Karpas-422 (cell line): ENCODE results near the gene MAGI2. TPM values are rescaled to one million over a fixed set of nuclear protein-coding genes. Genes with fewer than 3 reads are reported as not detected.
"Not testable (repeated sequence)": the region's sequence is repeated elsewhere in the genome, so short reads cannot be mapped to it uniquely, and the experiment has no call there.

ENCODE experiments used
- DNase-seq: peaks from one replicate; pipeline ENCODE4 v3.0.0-alpha.2; 2015
- H2AFZ ChIP-seq: fragments of 200-600 bp; sonication (generic); 2 replicates; pipeline ENCODE4 v1.6.1; 2014; ENCODE audit warnings: antibody characterized with exemption, low read length, mixed read lengths
- H3K27ac ChIP-seq: fragments of 200-600 bp; sonication (generic); 2 replicates; pipeline ENCODE4 v1.5.1; 2014; ENCODE audit warnings: mild to moderate bottlenecking, low read length, moderate library complexity
- H3K27me3 ChIP-seq: fragments of 200-600 bp; sonication (generic); 2 replicates; pipeline ENCODE4 v1.6.1; 2014; ENCODE audit warnings: low read length, mixed read lengths
- H3K36me3 ChIP-seq: fragments of 200-600 bp; sonication (generic); 2 replicates; pipeline ENCODE4 v1.6.1; 2014; ENCODE audit warnings: low read length, mixed read lengths; ENCODE audit not compliant: insufficient read depth
- H3K4me1 ChIP-seq: fragments of 200-600 bp; sonication (generic); 2 replicates; pipeline ENCODE4 v1.6.1; 2014; ENCODE audit warnings: mild to moderate bottlenecking, low read length, mixed read lengths
- H3K4me2 ChIP-seq: fragments of 200-600 bp; sonication (generic); 2 replicates; pipeline ENCODE4 v1.6.1; 2014; ENCODE audit warnings: low read length, low read depth, mild to moderate bottlenecking; ENCODE audit not compliant: poor library complexity, severe bottlenecking
- H3K4me3 ChIP-seq: fragments of 200-600 bp; sonication (generic); 2 replicates; pipeline ENCODE4 v1.5.1; 2014; ENCODE audit warnings: mild to moderate bottlenecking, antibody characterized with exemption, low read length, mixed read lengths
- H3K79me2 ChIP-seq: fragments of 200-600 bp; sonication (generic); 2 replicates; pipeline ENCODE4 v1.6.1; 2014; ENCODE audit warnings: mild to moderate bottlenecking, low read length, mixed read lengths
- H3K9ac ChIP-seq: fragments of 200-600 bp; sonication (generic); 2 replicates; pipeline ENCODE4 v1.6.0; 2014; ENCODE audit warnings: low read length
- H3K9me2 ChIP-seq: fragments of 200-600 bp; sonication (generic), shearing (Covaris generic); replicated peaks from 2 replicates; pipeline ENCODE4 v1.6.0; 2014; ENCODE audit warnings: mild to moderate bottlenecking, low read length, moderate library complexity; ENCODE audit not compliant: insufficient read depth
- H3K9me3 ChIP-seq: fragments of 300-700, 200-600 bp; sonication (generic); 2 replicates; pipeline ENCODE4 v1.6.1; 2014; ENCODE audit warnings: low read length, mixed read lengths
- H4K20me1 ChIP-seq: fragments of 200-600 bp; sonication (generic); 2 replicates; pipeline ENCODE4 v1.6.1; 2014; ENCODE audit warnings: mild to moderate bottlenecking, antibody characterized with exemption, low read length, low read depth; ENCODE audit not compliant: insufficient read depth
- total RNA-seq: library from RNA; depleted of rRNA; stranded (reverse); fragments of >200 nt; shearing (Covaris generic); gene quantifications from 2 replicates; pipeline ENCODE4 v1.2.3, GENCODE V29; 2014; ENCODE audit warnings: low replicate concordance

MAGI2 gene
- total RNA-seq, 1 experiment from 2014 or later = 0.93 TPM

DNA sequence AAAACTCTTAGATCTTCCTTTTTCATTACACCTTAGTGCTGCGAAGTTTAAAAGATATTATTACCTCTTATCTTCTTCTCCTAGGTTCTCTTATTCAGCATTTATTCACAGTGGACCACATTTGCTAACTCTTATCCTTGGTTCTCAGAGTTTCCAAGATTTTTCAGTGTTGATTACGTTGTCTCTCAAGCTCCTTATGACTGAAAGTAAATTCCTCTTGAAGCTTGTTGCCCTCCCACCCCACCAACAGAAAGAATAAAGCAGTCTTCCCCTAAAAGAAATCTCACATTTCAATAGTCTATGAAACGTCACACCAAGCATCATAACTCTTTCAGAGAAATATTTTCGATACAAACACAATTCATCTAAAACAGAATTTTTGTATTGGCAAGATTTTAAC is 362.5 kb downstream of the MAGI2 start:
- no peak overlapping the region for H3K4me2 ChIP-seq
- no peak overlapping the region for H3K4me3 ChIP-seq
- H3K79me2 ChIP-seq = no peaks in the 10 kb centered on the region
- H3K4me1 ChIP-seq = no peaks in the 10 kb centered on the region
- no peak for DNase-seq
- H3K36me3 ChIP-seq = no peaks in the 10 kb centered on the region
- no peak overlapping the region for H2AFZ ChIP-seq
- no peaks in the 10 kb centered on the region for H3K9me2 ChIP-seq
- no peak overlapping the region for H3K9ac ChIP-seq
- no peaks in the 10 kb centered on the region for H3K27me3 ChIP-seq
- H4K20me1 ChIP-seq = no peaks in the 10 kb centered on the region
- peaks cover 7% of the 10 kb centered on the region for H3K9me3 ChIP-seq
- H3K27ac ChIP-seq = no peak overlapping the region

DNA sequence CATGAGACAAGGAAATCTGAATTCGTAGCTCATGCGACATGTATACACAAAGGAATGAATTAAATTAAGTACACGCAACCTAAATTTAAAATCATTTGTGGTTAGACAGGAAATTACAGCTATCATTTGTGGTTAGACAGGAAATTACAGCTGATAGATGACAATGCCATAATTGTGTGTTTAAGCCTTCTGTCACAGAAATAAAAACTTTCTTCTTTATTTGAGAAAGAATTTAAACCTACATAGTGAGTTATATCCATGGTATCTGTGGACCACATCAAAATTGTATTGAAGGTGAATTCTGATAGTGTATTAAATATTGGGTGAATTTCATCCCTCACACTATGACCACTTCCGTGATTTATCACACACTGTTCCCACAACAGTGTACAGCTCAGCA is 362.9 kb downstream of the MAGI2 start:
- Histone ChIP-seq H4K20me1 (no peaks in the 10 kb centered on the region), H3K9ac (no peak overlapping the region), H2AFZ (no peak overlapping the region), H3K9me2 (no peaks in the 10 kb centered on the region), H3K4me1 (no peaks in the 10 kb centered on the region), H3K27ac (no peak overlapping the region), H3K4me2 (no peak overlapping the region), H3K27me3 (no peaks in the 10 kb centered on the region), H3K36me3 (no peaks in the 10 kb centered on the region), H3K9me3 (peaks cover 11% of the 10 kb centered on the region), H3K4me3 (no peak overlapping the region), H3K79me2 (no peaks in the 10 kb centered on the region)
- no peak for DNase-seq

DNA sequence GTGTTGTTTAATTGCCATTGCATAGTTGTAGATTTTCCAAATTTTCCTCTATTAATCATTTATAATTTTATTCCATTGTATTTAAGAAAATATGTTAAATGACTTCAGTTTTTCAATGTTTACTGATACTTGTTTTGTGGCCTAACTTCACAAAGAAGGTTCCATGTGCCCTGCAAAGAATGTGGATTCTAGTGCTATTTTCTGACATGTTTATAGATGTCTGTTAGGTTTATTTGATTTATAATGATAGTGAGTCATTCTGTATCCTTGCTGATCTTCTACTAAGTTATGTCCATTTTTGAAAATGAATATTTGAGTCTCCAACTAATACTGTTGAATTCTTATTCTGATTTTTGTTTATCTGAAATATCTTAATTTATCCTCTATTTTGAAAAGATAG is 369.0 kb downstream of the MAGI2 start:
- Histone ChIP-seq H3K36me3 (no peaks in the 10 kb centered on the region), H4K20me1 (no peaks in the 10 kb centered on the region), H3K79me2 (no peaks in the 10 kb centered on the region), H2AFZ (no peak overlapping the region), H3K4me2 (no peak overlapping the region), H3K27me3 (no peaks in the 10 kb centered on the region), H3K9me2 (no peaks in the 10 kb centered on the region), H3K4me3 (no peak overlapping the region), H3K9ac (no peak overlapping the region), H3K4me1 (no peaks in the 10 kb centered on the region), H3K27ac (no peak overlapping the region), H3K9me3 (peaks cover 12% of the 10 kb centered on the region)
- no peak for DNase-seq

DNA sequence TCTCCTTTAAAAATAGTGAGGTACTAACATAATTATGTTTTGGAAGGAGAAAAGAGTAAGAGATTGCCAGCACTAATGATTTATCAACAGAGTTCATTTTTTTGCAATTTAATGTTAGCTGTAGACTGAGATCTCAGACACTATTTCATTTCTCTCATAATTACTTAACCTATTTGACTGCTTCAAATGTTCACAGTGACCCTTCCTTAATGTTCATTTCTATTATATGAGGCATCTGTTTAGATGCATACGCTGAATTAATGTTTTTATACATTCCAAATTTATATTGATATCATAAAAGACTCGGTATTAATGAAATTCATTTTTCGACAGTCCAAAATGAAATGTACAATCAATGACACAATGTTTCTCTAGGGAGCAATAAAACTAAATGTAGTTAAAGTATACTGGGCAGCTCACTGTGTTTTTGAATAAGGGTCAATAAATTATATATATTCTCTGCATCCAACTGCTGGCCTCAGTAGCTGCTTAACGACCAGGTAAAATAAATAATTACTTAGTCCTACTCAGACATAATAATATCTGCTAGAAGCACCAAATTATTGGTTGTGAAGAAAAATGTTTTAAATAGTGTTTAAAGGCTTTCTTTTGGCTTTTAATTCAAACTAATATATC is 373.4 kb downstream of the MAGI2 start:
- H4K20me1 ChIP-seq = no peaks in the 10 kb centered on the region
- H3K27ac ChIP-seq = no peak overlapping the region
- DNase-seq = no peak
- H3K9me3 ChIP-seq = peaks cover 6% of the 10 kb centered on the region; the same call in 1 of the 2 replicates
- no peak overlapping the region for H3K4me3 ChIP-seq
- no peak overlapping the region for H2AFZ ChIP-seq
- no peak overlapping the region for H3K9ac ChIP-seq
- no peaks in the 10 kb centered on the region for H3K27me3 ChIP-seq
- H3K79me2 ChIP-seq = no peaks in the 10 kb centered on the region
- no peaks in the 10 kb centered on the region for H3K36me3 ChIP-seq
- H3K4me2 ChIP-seq = no peak overlapping the region
- H3K4me1 ChIP-seq = no peaks in the 10 kb centered on the region
- H3K9me2 ChIP-seq = no peaks in the 10 kb centered on the region

DNA sequence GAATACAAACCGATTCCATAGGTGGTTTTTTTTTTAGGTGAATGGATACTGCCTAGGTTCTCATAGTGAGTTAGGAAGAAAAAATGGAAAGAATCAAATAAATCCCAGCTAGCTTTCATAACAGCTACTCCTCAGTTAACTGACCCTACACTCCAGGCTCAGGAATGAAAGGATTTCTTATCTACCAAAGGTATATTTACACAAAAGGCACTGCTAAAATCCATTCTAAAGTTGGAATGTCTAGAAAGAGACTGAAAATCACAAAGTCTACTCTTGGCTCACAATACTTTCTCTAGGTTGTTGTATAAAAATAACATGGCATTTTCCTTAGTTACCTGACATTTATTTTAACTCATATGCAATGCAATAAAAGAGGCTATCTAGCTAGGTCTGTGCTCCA is 375.2 kb downstream of the MAGI2 start:
- H3K4me2 ChIP-seq = no peak overlapping the region
- H4K20me1 ChIP-seq = no peaks in the 10 kb centered on the region
- no peak for DNase-seq
- H3K4me1 ChIP-seq = no peaks in the 10 kb centered on the region
- H3K27ac ChIP-seq = no peak overlapping the region
- no peaks in the 10 kb centered on the region for H3K27me3 ChIP-seq
- H3K9me2 ChIP-seq = no peaks in the 10 kb centered on the region
- H2AFZ ChIP-seq = no peak overlapping the region
- H3K4me3 ChIP-seq = no peak overlapping the region
- peaks cover 6% of the 10 kb centered on the region; the same call in 1 of the 2 replicates for H3K9me3 ChIP-seq
- H3K9ac ChIP-seq = no peak overlapping the region
- H3K79me2 ChIP-seq = no peaks in the 10 kb centered on the region
- no peaks in the 10 kb centered on the region for H3K36me3 ChIP-seq

DNA sequence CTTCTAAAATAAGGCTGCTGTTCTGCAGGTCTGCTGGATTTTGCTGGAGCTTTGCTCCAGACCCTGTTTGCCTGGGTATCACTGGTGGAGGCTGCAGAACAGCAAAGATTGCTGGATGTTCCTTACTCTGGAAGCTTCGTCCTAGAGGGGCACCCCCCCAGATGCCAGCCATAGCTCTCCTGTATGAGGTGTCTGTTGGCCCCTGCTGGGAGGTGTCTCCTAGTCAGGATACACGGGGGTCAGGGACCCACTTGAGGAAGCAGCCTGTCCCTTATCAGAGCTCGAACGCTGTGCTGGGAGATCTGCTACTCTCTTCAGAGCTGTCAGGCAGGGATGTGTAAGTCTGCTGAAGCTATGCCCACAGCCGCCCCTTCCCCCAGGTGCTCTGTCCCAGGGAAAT is 382.3 kb downstream of the MAGI2 start:
- H3K27me3 ChIP-seq, DNase-seq, H3K36me3 ChIP-seq, H2AFZ ChIP-seq, H3K4me1 ChIP-seq, H3K27ac ChIP-seq, H3K9ac ChIP-seq, H3K9me2 ChIP-seq, H3K79me2 ChIP-seq, H3K9me3 ChIP-seq, H3K4me2 ChIP-seq, H3K4me3 ChIP-seq, H4K20me1 ChIP-seq: not testable (repeated sequence)

DNA sequence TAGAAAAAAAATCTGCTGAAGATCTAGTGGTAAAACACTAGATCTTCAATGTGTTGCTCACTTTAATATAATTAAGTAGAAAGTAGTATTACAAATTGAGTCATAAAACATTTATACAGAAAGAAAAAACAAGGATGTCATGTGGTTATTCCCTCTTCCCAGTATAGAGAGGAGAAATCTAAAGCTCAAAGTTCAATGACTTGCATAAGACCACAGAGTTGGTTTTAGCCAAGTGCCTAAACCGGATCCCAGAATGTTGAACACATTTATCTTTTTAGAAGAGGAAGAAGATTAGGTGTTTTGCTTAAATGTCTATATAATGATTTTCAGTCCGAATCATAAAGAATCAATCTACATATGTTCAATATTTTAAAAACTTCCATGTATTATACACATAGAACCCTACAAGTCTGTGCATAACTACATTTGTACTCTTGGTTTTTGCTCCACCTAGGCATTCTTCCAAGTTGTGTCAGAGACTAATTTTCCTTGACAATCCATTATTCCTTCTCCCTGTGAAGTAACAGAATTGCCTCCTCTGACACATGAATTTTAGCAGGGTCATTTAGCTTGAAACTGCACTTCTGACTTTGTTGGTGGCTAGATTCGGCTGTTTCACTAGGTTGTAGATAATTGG is 389.2 kb downstream of the MAGI2 start:
- Histone ChIP-seq H3K79me2 (no peaks in the 10 kb centered on the region), H3K9me3 (0 out of 2 replicates have a peak, but pooled peaks cover 3% of the 10 kb centered on the region), H3K4me2 (no peak overlapping the region), H4K20me1 (no peaks in the 10 kb centered on the region), H3K9me2 (no peaks in the 10 kb centered on the region), H3K4me3 (no peak overlapping the region), H2AFZ (no peak overlapping the region), H3K27ac (no peak overlapping the region), H3K4me1 (no peaks in the 10 kb centered on the region), H3K36me3 (no peaks in the 10 kb centered on the region), H3K27me3 (no peaks in the 10 kb centered on the region), H3K9ac (no peak overlapping the region)
- DNase-seq = no peak

DNA sequence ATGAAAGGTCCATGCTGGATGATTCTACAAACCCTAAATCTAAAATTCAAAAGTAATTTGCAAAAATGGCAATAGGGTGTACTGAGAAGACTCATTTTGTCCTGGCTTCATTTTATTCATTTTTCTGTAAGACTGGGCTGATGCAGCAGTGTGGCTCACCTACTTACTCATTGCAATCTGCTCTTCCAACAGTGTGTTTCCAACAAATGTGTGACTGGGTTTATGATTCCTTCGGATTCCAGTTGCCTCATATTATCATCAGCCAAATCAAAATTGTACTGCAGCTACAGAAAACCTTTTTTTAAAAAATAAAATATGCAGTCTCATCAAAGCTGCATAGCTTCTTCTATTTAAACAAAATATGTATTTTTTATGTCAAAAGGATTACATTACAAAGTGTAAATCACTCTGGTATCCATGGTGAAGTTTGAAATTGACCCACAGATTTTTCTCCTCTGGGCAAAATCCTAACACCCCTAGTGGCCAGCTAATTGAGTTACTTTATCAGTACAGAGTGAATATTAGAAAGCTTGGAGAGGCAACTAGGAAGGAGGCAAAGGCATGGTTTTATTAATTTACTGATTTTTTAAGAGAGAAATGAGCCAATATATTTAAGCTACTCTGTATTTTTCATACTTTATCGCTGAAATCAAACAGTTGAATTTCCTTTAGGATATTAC is 390.3 kb downstream of the MAGI2 start:
- Histone ChIP-seq H3K4me1 (no peaks in the 10 kb centered on the region), H2AFZ (no peak overlapping the region), H3K9me2 (no peaks in the 10 kb centered on the region), H4K20me1 (no peaks in the 10 kb centered on the region), H3K4me2 (no peak overlapping the region), H3K36me3 (no peaks in the 10 kb centered on the region), H3K79me2 (no peaks in the 10 kb centered on the region), H3K27ac (no peak overlapping the region), H3K9ac (no peak overlapping the region), H3K27me3 (no peaks in the 10 kb centered on the region), H3K9me3 (0 out of 2 replicates have a peak, but pooled peaks cover 3% of the 10 kb centered on the region), H3K4me3 (no peak overlapping the region)
- DNase-seq = no peak
